Measurements from ENCODE around the gene PHLDB1. TPM values are rescaled to one million over a fixed set of nuclear protein-coding genes. Genes with fewer than 3 reads are reported as not detected.

Gene PHLDB1
- 8.9 to 10.9 TPM (median 10.4 TPM) in 5 replicates for total RNA-seq (2022; extraction: Qiagen RNA extraction)

DNA sequence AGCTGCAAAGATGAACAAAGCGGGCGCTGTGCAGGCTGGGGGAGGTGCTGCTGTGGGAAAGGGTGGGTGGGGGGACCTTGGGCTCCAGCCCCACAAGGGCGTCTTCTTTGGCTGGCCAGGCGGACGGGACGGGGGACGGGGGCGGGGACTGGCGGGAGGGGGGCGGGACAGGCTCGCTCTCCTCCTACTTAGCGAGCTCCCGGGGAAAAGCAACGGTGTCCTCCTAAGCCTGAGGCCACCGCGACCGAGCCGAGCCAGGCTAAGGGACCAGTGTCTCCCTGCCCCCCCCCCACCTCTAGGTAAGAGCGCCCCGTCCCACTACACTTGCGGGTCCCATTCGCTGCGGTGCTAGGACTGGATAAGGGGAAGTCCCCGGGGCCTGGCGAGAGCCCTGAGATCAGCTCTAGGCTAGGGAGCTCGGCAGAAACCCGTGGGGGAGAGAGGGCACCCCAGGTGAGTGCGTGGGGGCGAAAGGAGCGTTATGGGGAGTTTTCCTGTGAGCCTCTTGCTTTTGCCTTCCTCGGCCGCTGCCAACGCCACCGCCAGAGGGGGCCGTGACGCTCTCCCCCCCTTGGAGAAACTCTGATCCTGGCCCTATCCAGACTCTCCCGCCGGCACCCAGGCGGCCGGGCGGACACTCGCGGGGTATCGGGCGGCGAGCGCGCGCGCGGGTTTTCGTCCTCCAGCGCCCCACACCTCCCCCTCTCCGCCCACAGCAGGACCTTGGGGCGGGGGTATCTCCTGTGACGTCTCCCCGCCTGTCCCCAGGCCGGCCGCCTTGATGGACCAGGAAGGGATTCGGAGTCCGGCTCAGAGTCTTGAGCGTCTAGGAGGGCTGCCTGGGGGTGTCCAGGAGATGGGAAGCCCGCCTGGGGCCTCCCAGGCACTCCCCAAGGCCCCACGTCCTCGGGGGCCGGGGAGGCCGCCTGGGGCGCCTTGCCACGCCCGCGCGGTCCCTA is at the start of gene PHLDB1:
Gene PHLDB1, plus strand, starts transcription at position 215 of the 959 bp plus-strand sequence. CDS start 6,222 bp downstream, outside the sequence.

DNA sequence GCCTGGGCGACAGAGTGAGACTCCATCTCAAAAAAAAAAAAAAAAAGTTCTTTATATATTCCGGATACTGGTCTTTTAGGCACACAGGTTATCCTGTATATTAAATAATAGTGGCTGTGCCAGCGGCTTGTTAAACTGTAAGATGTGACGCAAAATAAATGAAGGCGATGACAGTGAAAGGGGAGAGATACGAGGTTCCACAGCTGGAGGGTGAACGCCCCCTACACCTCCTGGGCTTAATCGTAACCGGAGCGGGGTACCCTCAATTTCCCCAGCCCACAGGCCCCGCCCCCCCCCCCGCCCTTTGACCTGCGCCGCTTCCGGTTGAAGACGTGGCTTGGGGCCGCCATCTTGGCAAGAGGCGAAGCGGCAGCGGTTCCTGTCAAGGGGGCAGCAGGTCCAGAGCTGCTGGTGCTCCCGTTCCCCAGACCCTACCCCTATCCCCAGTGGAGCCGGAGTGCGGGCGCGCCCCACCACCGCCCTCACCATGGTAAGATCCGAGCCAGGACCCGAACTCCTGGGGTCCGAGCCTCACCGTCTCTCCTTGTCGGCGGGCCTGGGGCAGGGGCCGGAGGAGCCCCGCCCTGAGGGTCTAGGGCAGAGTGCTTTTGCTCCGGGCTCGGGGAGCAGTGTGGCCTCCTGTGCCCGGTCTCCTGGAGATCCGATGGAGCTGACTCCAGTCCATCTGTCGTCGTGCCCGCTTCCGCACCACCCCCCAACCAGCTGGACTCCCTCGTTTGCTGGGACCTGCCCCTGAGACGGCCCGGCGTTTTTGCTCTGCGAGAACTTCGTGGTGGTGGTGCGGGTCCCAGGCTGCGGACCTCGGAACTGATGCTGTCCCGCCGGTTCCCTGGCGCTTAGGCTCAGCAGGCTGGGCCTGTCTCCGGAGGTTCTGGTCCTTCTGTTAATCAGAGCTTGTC is 35.1 kb upstream of the PHLDB1 start, which contains the start of gene ARCN1:
Gene ARCN1, plus strand, starts transcription at position 349 of the 920 bp plus-strand sequence. Its CDS starts 139 bp downstream, at position 488.

DNA sequence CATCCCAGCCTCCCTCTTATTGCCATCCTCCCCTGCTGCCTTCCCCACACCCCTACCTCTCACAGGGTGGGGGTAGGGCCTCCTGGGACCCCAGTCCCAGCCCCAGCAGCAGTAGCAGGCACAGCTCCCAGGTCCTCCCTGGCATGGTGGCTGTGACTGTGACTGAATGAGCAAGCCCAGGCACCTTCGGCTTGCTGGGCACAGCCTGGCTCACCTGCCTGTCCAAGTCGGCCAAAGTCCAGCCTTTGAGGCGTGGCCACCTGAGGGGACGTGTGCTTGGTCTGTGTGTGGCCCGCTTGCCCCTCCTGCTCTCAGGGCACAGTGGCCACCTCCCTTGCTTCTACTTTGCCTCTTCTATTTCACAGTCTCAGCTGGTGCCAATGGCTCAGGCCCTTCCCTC is 72.1 kb downstream of the PHLDB1 start, which contains the start of gene TREH:
Gene TREH, minus strand, starts transcription at position 168 of the 400 bp plus-strand sequence. Its CDS starts 23 bp downstream, at position 145.

Other genes with a start within 250 kb of the PHLDB1 start
- gene UBE4A, start 248.0 kb upstream of the PHLDB1 start, total RNA-seq (2022; extraction: Qiagen RNA extraction): 9.3 to 13.2 TPM (median 11.6 TPM) in 5 replicates
- gene ATP5MG, start 206.0 kb upstream of the PHLDB1 start, total RNA-seq (2022; extraction: Qiagen RNA extraction): 162 to 203 TPM (median 174 TPM) in 5 replicates
- gene KMT2A, start 171.1 kb upstream of the PHLDB1 start, total RNA-seq (2022; extraction: Qiagen RNA extraction): 10.4 to 14.0 TPM (median 12.9 TPM) in 5 replicates
- not detected in 5 replicates for gene TTC36, start 80.1 kb upstream of the PHLDB1 start, total RNA-seq (2022; extraction: Qiagen RNA extraction)
- 0.28 to 0.70 TPM (median 0.45 TPM) in 5 replicates for gene TMEM25, start 76.4 kb upstream of the PHLDB1 start, total RNA-seq (2022; extraction: Qiagen RNA extraction)
- 17.1 to 20.0 TPM (median 17.4 TPM) in 5 replicates for gene IFT46, start 41.7 kb upstream of the PHLDB1 start, total RNA-seq (2022; extraction: Qiagen RNA extraction)
- gene ARCN1, start 35.2 kb upstream of the PHLDB1 start, total RNA-seq (2022; extraction: Qiagen RNA extraction): 90.4 to 98.1 TPM (median 95.8 TPM) in 5 replicates
- not detected in 5 replicates for gene TREH, start 72.0 kb downstream of the PHLDB1 start, total RNA-seq (2022; extraction: Qiagen RNA extraction)
- 25.4 to 38.0 TPM (median 32.8 TPM) in 5 replicates for gene DDX6, start 183.5 kb downstream of the PHLDB1 start, total RNA-seq (2022; extraction: Qiagen RNA extraction)

Data from A549 treated with dexamethasone at 1 μM for 4 hours (cell line).